Suppressor macrophage (primary cell): ENCODE data around the gene NHLRC2.

Experiments used
- DNase-seq, 4 experiments: peaks; one replicate each; pipeline ENCODE4 v3.0.0-alpha.2; 2020 to 2022

The NHLRC2 gene

GRCh38 chr10:113911113-113911512, 56.7 kb downstream of the NHLRC2 start:
- no peak for DNase-seq

DNA sequence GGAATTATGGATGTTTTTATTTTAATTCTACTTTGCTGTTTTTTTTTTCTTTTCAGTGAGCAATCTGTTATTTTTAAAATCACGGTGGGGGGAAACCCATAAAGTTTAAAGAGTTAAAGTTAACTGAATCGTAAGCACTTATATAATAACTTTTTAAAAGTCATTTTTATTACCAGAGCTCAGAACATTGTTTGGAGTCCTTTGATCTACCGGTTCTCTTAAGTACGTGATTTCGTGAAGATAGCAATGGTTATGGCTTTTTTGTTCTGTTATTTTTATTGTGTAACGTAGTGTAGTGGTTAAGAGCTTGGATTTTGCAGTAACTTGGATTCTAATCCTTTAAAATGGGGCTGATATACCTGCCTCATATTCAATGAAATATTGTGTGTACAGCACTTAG, 57.4 kb downstream of the NHLRC2 start:
- no peak for DNase-seq

GRCh38 chr10:113912582-113912981, 58.1 kb downstream of the NHLRC2 start:
- no peak for DNase-seq

GRCh38 chr10:113914956-113915355, 60.5 kb downstream of the NHLRC2 start:
- DNase-seq: no peak

- no peak for DNase-seq
These were observed 61.1 kb downstream of the NHLRC2 start for GRCh38 chr10:113915540-113915939.

GRCh38 chr10:113916053-113916452, 61.6 kb downstream of the NHLRC2 start:
- DNase-seq: no peak

DNA sequence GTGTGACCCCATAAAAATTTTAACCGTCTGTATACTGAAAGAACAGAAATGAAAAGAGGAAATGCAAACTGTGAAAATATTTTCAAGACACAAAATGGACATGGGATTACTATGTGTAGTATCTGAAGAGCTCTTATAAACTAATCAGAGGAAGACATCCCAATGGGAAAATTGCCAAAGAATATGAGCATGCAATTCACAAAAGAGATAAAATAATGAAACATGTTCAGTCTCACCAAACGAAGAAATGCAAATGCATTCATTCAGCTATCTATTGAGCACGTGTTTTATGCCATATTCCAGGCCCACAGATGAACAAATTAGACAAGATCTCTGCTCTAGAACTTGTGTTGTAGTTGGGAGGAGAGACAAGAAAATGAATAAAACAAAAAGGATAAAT, 63.2 kb downstream of the NHLRC2 start:
- no peak for DNase-seq

- no peak for DNase-seq
These were observed 65.7 kb downstream of the NHLRC2 start for GRCh38 chr10:113920114-113920513.

- no peak for DNase-seq
These were observed 66.4 kb downstream of the NHLRC2 start for GRCh38 chr10:113920875-113921274.

GRCh38 chr10:113921561-113922370, 67.3 kb downstream of the NHLRC2 start:
- peak; percentile 13 to 57 (median 33) for DNase-seq

DNA sequence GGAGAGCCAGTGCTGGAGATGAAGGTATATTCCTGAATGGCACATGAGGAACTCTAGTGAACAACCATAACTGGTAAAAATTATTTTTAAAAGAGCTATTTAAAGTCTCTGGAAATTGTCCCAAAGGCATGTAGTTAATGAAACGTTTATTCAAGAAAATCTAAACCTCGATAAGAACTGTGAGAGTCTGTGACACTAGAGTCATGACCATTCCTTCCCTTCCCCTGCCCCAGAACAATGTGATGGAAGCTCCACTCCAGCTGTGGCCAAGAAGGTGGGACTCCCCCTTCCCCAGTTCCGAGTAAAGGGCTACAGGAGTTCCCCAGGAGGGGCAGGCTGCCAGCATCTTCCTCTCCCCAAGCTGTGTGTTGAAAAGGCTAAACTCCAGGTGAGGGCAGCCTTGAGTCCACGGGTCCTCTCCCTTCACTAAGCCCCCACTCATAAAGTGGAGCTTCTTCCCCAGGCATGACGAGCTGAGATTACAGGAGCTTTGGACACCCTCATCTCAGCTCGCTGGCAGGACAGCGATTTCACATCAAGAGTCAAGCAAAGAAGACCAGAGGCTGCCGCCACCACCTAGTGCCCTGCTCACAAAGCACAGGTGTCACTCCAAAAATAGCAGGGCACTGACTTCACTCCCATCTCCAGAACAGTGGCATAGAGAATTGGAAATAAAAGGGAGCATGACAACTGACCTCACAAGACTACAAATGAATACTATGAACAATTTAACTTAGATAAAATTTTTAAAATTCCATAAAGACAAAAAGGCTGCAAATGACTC, 68.5 kb downstream of the NHLRC2 start:
- no peak for DNase-seq

GRCh38 chr10:113924186-113924585, 69.7 kb downstream of the NHLRC2 start:
- DNase-seq: no peak

- DNase-seq: no peak
These were observed 70.2 kb downstream of the NHLRC2 start for GRCh38 chr10:113924664-113925063.

- DNase-seq: no peak
These were observed 73.0 kb downstream of the NHLRC2 start for GRCh38 chr10:113927440-113927839.

GRCh38 chr10:113928830-113929229, 74.4 kb downstream of the NHLRC2 start:
- no peak for DNase-seq

DNA sequence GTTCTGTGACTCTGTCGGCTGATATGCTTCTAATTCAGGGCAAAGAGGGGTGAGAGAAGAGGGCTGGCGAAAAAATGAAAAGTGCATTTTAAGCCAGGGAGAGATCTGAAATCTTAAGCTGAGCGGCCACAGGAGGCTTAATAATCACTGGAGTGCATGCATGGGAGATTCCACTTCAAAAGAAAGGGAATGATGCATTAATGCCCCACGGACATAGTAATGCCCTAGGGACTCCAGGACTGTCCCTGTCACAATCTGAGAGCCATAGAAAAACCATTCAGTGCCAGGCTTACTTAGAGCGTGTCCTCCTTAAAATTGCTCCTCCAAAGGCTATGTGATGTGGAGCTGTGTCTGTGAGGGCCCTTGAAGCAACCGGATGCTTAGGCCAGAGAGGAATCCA, 75.1 kb downstream of the NHLRC2 start:
- no peak for DNase-seq

- DNase-seq: no peak
These were observed 76.1 kb downstream of the NHLRC2 start for GRCh38 chr10:113930482-113931057.

- DNase-seq: no peak
These were observed 78.4 kb downstream of the NHLRC2 start for GRCh38 chr10:113932854-113933253.

DNA sequence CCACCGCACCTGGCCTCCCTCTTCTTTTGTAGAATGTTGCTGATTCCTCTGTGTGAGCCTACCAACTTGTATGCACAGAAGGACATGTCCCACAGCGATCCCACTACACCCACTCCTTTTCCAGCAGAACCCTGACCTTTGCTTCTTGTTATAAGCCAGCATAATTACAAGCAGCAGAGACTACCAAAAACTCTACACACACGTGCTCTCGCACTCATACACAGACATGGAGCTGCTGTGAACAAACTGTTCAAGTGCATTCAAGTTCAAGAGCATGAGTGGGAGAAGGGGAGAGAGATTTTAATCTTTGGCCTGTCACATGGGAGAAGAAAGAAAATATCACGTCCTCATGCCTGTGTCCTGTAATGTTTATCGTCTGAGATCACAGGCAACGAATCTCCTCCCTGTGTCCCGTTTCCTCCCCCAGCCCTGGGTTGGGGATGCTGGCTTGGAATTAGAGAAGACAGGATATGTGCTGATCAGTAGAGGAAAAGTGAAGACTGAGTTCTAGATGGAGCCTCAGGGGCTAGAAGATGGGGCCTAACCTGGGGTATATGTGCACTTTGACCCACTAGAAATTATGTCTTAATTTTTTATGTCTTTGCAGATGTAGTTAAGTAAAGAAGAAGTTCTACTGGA, 79.6 kb downstream of the NHLRC2 start:
- no peak for DNase-seq

GRCh38 chr10:113937258-113937657, 82.8 kb downstream of the NHLRC2 start:
- no peak for DNase-seq

- no peak for DNase-seq
These were observed 83.3 kb downstream of the NHLRC2 start for GRCh38 chr10:113937756-113938155.

DNA sequence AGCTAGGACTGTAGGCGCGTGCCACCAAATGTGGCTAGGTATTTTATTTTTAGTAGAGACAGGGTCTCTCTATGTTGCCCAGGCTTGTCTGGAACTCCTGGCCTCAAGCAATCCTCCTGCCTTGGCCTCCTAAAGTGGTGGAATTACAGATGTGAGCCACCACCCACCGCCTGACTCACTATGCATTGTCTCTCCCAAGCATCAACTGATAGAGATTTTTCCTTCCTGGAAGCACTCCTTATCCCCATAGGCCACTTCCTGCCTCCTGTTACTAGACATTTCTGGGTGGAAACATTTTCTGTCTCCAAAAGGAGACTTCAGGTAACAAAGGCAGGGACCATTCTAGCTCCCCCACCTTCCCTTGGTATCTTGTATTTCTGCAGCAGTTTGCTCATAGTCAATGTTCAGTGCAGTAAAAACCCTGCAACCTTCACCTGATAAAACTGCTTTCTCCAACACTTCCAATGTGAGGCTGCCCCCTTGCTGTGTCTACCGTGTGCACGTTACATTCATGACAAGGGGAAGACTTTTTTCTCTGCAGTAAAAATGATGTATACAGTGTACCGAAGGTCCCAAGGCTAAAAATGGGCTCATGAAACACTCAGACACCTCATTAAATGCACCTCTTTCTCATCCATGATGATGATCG, 84.9 kb downstream of the NHLRC2 start:
- no peak for DNase-seq

- no peak for DNase-seq
These were observed 86.7 kb downstream of the NHLRC2 start for GRCh38 chr10:113941140-113941539.
